K562 (cell line): Measurements from ENCODE around the gene DYNLL1. TPM values are rescaled to one million over a fixed set of nuclear protein-coding genes. Genes with fewer than 3 reads are reported as not detected.

Experiments used
- ARHGAP35 ChIP-seq: fragments of 450-650 bp; IDR thresholded peaks from 2 replicates; pipeline ENCODE4 v1.6.1; 2018; ENCODE audit not compliant: partially characterized antibody
- ATF3 ChIP-seq, 2 experiments: fragments of 450-650 bp in 1 of 2; sonication (generic) in 1 of 2; formaldehyde crosslinking in 1 of 2; IDR thresholded peaks in 1 of 2; conservative IDR thresholded peaks in 1 of 2; 2 replicates each; pipeline versions ENCODE4 v1.6.1 to v1.8.1; 2016 to 2023; ENCODE audit warnings: mild to moderate bottlenecking in 2 of 2, moderate library complexity in 2 of 2, inconsistent platforms in 1 of 2, missing genetic modification reagents in 1 of 2
- ETV6 ChIP-seq, 3 experiments: fragments of 150-350 bp in 1 of 3; sonication (generic) in 1 of 3; formaldehyde crosslinking in 1 of 3; IDR thresholded peaks; 2 replicates each; pipeline versions ENCODE4 v1.6.1 to v1.8.0; 2014 to 2022; ENCODE audit warnings: borderline replicate concordance in 2 of 3, low read depth in 2 of 3, antibody characterized with exemption in 1 of 3, low read length in 1 of 3, mild to moderate bottlenecking in 1 of 3, missing genetic modification reagents in 1 of 3
- MBD2 ChIP-seq: sonication (generic); IDR thresholded peaks from 2 replicates; pipeline ENCODE4 v1.6.1; 2016; ENCODE audit warnings: low read depth, borderline replicate concordance
- PREB ChIP-seq: sonication (generic); formaldehyde crosslinking; IDR thresholded peaks from 2 replicates; pipeline ENCODE4 v1.8.1; 2023; ENCODE audit warnings: mild to moderate bottlenecking, missing genetic modification reagents
- RBBP5 ChIP-seq: fragments of 200-600 bp; sonication (generic); IDR thresholded peaks from 2 replicates; pipeline ENCODE4 v1.6.1; 2012; ENCODE audit warnings: borderline replicate concordance, mild to moderate bottlenecking, low read length, control low read depth, inconsistent platforms; ENCODE audit not compliant: insufficient read depth, poor library complexity, severe bottlenecking
- RCOR1 ChIP-seq, 2 experiments: IDR thresholded peaks; 2 replicates each; pipeline ENCODE4 v1.6.1; 2012; ENCODE audit warnings: low read depth in 2 of 2, low read length in 2 of 2, borderline replicate concordance in 1 of 2, improper control_type of control experiment in 1 of 2
- SIN3B ChIP-seq: fragments of 450-650 bp; IDR thresholded peaks from 2 replicates; pipeline ENCODE4 v1.6.1; 2017; ENCODE audit warnings: low read depth, mild to moderate bottlenecking, moderate library complexity
- SMARCA5 ChIP-seq: fragments of 450-650 bp; IDR thresholded peaks from 2 replicates; pipeline ENCODE4 v1.6.1; 2016
- SREBF2 ChIP-seq: sonication (generic); formaldehyde crosslinking; IDR thresholded peaks from 2 replicates; pipeline ENCODE4 v1.4.0; 2020; ENCODE audit warnings: mild to moderate bottlenecking, missing genetic modification reagents
- polyA plus RNA-seq, 8 experiments: library from polyadenylated mRNA; depleted of rRNA in 4 of 8; stranded (reverse) in 5 of 8; unstranded in 3 of 8; fragments of >200 nt; fragmentation: Nextera tagmentation in 2 of 8; fragmentation: Illumina TruSeq in 1 of 8; extraction: Ambion mirVana in 2 of 8; extraction: Trizol in 1 of 8; gene quantifications; 2 replicates each; pipeline versions ENCODE4 v1.2.1 to v1.2.3, GENCODE V29; 2011 to 2014; ENCODE audit warnings: inconsistent platforms in 1 of 8, missing spikeins in 1 of 8
- total RNA-seq, 7 experiments: library from RNA; depleted of rRNA in 6 of 7; stranded (reverse); fragments of >200 nt in 6 of 7; fragmentation: Illumina TruSeq in 2 of 7; extraction: Trizol in 2 of 7; gene quantifications; 2 replicates each; pipeline versions ENCODE4 v1.2.1 to v1.2.3, GENCODE V29; 2011 to 2021; ENCODE audit warnings: low replicate concordance in 1 of 7
- TF ChIP-seq, protein P1 (sequence below): sonication (generic); formaldehyde crosslinking; IDR thresholded peaks from 2 replicates; pipeline ENCODE4 v1.8.1; 2023; ENCODE audit warnings: missing genetic modification reagents, mild to moderate bottlenecking, borderline replicate concordance
- TF ChIP-seq, protein P2 (sequence below): sonication (generic); formaldehyde crosslinking; IDR thresholded peaks from 2 replicates; pipeline ENCODE4 v1.8.1; 2022; ENCODE audit warnings: missing genetic modification reagents
- TF ChIP-seq, protein P3 (sequence below): fragments of 450-650 bp; formaldehyde crosslinking; IDR thresholded peaks from 2 replicates; pipeline ENCODE4 v1.4.0; 2022; ENCODE audit warnings: mild to moderate bottlenecking, moderate library complexity

DYNLL1 gene
- total and polyA plus RNA-seq, 9 of the 15 experiments (the other 6 are each of a cell fraction or from before 2014, with no cell fraction given) = 303 to 1,112 (median 468) TPM

DNA sequence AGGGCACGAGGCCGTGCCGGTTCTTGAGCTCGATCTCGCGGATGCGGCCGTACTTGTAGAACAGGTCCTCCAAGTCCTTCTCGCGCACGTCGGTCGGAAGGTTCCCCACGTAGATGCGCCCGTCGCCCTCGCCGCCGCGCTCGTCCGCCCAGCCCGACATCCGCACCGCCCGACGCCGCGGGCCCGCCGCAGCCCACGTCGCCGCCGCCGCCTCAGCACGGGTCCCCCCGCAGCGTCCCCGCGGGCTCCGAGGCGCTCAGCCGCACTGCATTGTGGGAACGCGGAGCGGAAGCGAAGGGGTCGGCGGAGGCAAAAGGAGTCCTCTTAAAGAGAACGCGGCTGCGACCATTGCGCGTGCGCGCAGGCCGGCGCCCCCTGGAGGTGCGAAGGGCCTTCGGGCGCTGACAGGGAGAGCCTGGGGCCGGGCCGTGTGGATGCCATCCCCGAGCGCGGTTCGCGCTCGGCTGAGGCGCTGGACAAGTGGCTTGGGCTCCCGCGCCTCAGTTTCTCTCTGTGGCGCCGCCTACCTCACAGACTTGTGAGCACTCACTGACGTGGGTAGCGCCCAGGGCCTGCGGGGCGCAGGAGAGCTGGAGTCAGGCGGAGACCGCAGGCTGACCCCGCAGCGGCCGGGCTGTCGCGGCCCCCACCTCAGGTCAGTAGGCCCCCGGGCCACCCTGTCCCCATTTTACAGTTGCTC, 26.3 kb upstream of the DYNLL1 start, which contains the start of gene SRSF9 (continued):
- TF ChIP-seq, protein P1, sequence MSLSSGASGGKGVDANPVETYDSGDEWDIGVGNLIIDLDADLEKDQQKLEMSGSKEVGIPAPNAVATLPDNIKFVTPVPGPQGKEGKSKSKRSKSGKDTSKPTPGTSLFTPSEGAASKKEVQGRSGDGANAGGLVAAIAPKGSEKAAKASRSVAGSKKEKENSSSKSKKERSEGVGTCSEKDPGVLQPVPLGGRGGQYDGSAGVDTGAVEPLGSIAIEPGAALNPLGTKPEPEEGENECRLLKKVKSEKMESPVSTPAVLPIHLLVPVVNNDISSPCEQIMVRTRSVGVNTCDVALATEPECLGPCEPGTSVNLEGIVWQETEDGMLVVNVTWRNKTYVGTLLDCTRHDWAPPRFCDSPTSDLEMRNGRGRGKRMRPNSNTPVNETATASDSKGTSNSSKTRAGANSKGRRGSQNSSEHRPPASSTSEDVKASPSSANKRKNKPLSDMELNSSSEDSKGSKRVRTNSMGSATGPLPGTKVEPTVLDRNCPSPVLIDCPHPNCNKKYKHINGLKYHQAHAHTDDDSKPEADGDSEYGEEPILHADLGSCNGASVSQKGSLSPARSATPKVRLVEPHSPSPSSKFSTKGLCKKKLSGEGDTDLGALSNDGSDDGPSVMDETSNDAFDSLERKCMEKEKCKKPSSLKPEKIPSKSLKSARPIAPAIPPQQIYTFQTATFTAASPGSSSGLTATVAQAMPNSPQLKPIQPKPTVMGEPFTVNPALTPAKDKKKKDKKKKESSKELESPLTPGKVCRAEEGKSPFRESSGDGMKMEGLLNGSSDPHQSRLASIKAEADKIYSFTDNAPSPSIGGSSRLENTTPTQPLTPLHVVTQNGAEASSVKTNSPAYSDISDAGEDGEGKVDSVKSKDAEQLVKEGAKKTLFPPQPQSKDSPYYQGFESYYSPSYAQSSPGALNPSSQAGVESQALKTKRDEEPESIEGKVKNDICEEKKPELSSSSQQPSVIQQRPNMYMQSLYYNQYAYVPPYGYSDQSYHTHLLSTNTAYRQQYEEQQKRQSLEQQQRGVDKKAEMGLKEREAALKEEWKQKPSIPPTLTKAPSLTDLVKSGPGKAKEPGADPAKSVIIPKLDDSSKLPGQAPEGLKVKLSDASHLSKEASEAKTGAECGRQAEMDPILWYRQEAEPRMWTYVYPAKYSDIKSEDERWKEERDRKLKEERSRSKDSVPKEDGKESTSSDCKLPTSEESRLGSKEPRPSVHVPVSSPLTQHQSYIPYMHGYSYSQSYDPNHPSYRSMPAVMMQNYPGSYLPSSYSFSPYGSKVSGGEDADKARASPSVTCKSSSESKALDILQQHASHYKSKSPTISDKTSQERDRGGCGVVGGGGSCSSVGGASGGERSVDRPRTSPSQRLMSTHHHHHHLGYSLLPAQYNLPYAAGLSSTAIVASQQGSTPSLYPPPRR (CRISPR knock-in tag) = no peak
- no peak for TF ChIP-seq ATF3 (IDR thresholded peaks at IDR 0.05)
- no peak for TF ChIP-seq ATF3 (CRISPR knock-in tag; conservative IDR thresholded peaks at IDR 0.05)
- 0 out of 4 replicates have a peak, but pooled peaks of 1 of the 2 experiments have one; percentile 50 for TF ChIP-seq ETV6 (IDR thresholded peaks at IDR 0.05; ENCODE audit: borderline replicate concordance in 1 of 2, low read depth in 2 of 2, low read length in 1 of 2)
- no peak for TF ChIP-seq ETV6 (CRISPR knock-in tag; IDR thresholded peaks at IDR 0.05; ENCODE audit: borderline replicate concordance)
- TF ChIP-seq RBBP5 = peak; percentile 76
- TF ChIP-seq PREB (CRISPR knock-in tag) = no peak
- TF ChIP-seq SIN3B = peak; percentile 71
- TF ChIP-seq, protein P2, sequence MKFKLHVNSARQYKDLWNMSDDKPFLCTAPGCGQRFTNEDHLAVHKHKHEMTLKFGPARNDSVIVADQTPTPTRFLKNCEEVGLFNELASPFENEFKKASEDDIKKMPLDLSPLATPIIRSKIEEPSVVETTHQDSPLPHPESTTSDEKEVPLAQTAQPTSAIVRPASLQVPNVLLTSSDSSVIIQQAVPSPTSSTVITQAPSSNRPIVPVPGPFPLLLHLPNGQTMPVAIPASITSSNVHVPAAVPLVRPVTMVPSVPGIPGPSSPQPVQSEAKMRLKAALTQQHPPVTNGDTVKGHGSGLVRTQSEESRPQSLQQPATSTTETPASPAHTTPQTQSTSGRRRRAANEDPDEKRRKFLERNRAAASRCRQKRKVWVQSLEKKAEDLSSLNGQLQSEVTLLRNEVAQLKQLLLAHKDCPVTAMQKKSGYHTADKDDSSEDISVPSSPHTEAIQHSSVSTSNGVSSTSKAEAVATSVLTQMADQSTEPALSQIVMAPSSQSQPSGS (CRISPR knock-in tag) = no peak
- TF ChIP-seq, protein P3, sequence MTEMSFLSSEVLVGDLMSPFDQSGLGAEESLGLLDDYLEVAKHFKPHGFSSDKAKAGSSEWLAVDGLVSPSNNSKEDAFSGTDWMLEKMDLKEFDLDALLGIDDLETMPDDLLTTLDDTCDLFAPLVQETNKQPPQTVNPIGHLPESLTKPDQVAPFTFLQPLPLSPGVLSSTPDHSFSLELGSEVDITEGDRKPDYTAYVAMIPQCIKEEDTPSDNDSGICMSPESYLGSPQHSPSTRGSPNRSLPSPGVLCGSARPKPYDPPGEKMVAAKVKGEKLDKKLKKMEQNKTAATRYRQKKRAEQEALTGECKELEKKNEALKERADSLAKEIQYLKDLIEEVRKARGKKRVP = 0 out of 2 replicates have a peak, but pooled peaks have one; percentile 12
- no peak for TF ChIP-seq SMARCA5
- no peak for TF ChIP-seq SREBF2 (CRISPR knock-in tag)
- TF ChIP-seq RCOR1 (IDR thresholded peaks at IDR 0.05; ENCODE audit: borderline replicate concordance in 1 of 2, low read depth in 2 of 2, low read length in 2 of 2) = peak in 1 of 2 experiments; percentile 64; a peak in 3 of 4 replicates
- TF ChIP-seq MBD2 = peak; percentile 56; the same call in 1 of the 2 replicates
- TF ChIP-seq ARHGAP35 = no peak
